HG02970 (cell line): ENCODE results near the gene TNFRSF1B.
A peak's percentile ranks its signal among the peaks of the same experiment; 100 is the strongest.
"Not testable (repeated sequence)": the region's sequence is repeated elsewhere in the genome, so short reads cannot be mapped to it uniquely, and the experiment has no call there.

ENCODE experiments used
- ATAC-seq: cut with Tn5 transposase; IDR thresholded peaks from one replicate; pipeline ENCODE4 v1.9.1; 2021; ENCODE audit warnings: mild to moderate bottlenecking, moderate library complexity, moderate number of reproducible peaks; ENCODE audit not compliant: unreplicated experiment, low FRiP score

Gene TNFRSF1B

GRCh38 chr1:12208764-12209494, 42.1 kb downstream of the TNFRSF1B start:
- no peak for ATAC-seq

GRCh38 chr1:12209495-12209832, 42.7 kb downstream of the TNFRSF1B start:
- no peak for ATAC-seq

- no peak for ATAC-seq
These were observed 48.5 kb downstream of the TNFRSF1B start for GRCh38 chr1:12215118-12215961.

GRCh38 chr1:12219800-12220199, 53.0 kb downstream of the TNFRSF1B start:
- no peak for ATAC-seq

GRCh38 chr1:12220890-12221289, 54.1 kb downstream of the TNFRSF1B start:
- no peak for ATAC-seq

- not testable (repeated sequence) for ATAC-seq
These were observed 55.9 kb downstream of the TNFRSF1B start for GRCh38 chr1:12222700-12223099.

- ATAC-seq = not testable (repeated sequence)
These were observed 57.3 kb downstream of the TNFRSF1B start for GRCh38 chr1:12224092-12224491.

- ATAC-seq = no peak
These were observed 62.2 kb downstream of the TNFRSF1B start for GRCh38 chr1:12228979-12229378.

- ATAC-seq = no peak
These were observed 62.6 kb downstream of the TNFRSF1B start for GRCh38 chr1:12229386-12229834.

- ATAC-seq = peak; percentile 76
These were observed 63.2 kb downstream of the TNFRSF1B start, which contains the start of gene VPS13D for GRCh38 chr1:12229835-12230548. Gene VPS13D (plus strand): TSS chr1:12230030. CDS start chr1:12234267, 4,237 bp downstream.

- ATAC-seq = peak; percentile 19
These were observed 63.9 kb downstream of the TNFRSF1B start for GRCh38 chr1:12230549-12231275.

- no peak for ATAC-seq
These were observed 64.4 kb downstream of the TNFRSF1B start for GRCh38 chr1:12231276-12231595.

- ATAC-seq = no peak
These were observed 65.4 kb downstream of the TNFRSF1B start for GRCh38 chr1:12232221-12232620.

- ATAC-seq = no peak
These were observed 77.3 kb downstream of the TNFRSF1B start for GRCh38 chr1:12244078-12244477.

GRCh38 chr1:12244585-12244984, 77.8 kb downstream of the TNFRSF1B start:
- ATAC-seq = no peak

- ATAC-seq = no peak
These were observed 78.3 kb downstream of the TNFRSF1B start for GRCh38 chr1:12245116-12245515.

- ATAC-seq = no peak
These were observed 78.9 kb downstream of the TNFRSF1B start for GRCh38 chr1:12245733-12246132.

GRCh38 chr1:12246584-12246983, 79.8 kb downstream of the TNFRSF1B start:
- no peak for ATAC-seq

GRCh38 chr1:12249181-12249580, 82.4 kb downstream of the TNFRSF1B start:
- no peak for ATAC-seq

GRCh38 chr1:12249748-12250147, 83.0 kb downstream of the TNFRSF1B start:
- ATAC-seq = no peak
